ENCODE data around the gene MYH10. TPM values are rescaled to one million over a fixed set of nuclear protein-coding genes. Genes with fewer than 3 reads are reported as not detected.

MYH10 gene
- polyA plus RNA-seq, 6 donors from 2014 or later: 0.35 to 5.0 (median 1.9) TPM; not detected in 1

GRCh38 chr17:8476741-8477140, 153.8 kb downstream of the MYH10 start:
- Mint-ChIP-seq H3K27ac (peak overlapping the region in 1 of 6 donors; percentile 32), H3K36me3 (peaks cover 15 to 31% of the 10 kb centered on the region in 2 donors), H3K4me3 (peak overlapping the region in 1 of 8 donors; percentile 35), H3K9me3 (no peaks in the 10 kb centered on the region), H3K4me1 (peaks cover 0 to 9% (median 4%) of the 10 kb centered on the region in 3 donors), H3K27me3 (no peaks in the 10 kb centered on the region)
- DNase-seq (no peak), ATAC-seq (ENCODE audit: low read depth in 2 of 2) (no peak)

GRCh38 chr17:8475781-8476180, 154.7 kb downstream of the MYH10 start:
- H3K27me3 Mint-ChIP-seq: no peaks in the 10 kb centered on the region
- DNase-seq: no peak
- no peak overlapping the region for H3K27ac Mint-ChIP-seq
- no peak for ATAC-seq (ENCODE audit: low read depth in 2 of 2)
- H3K4me3 Mint-ChIP-seq: no peak overlapping the region
- H3K36me3 Mint-ChIP-seq: peaks cover 15 to 37% of the 10 kb centered on the region in 2 donors
- H3K4me1 Mint-ChIP-seq: peaks cover 4 to 8% (median 4%) of the 10 kb centered on the region in 3 donors
- no peaks in the 10 kb centered on the region for H3K9me3 Mint-ChIP-seq

GRCh38 chr17:8475227-8475626, 155.3 kb downstream of the MYH10 start:
- no peaks in the 10 kb centered on the region for H3K27me3 Mint-ChIP-seq
- no peak overlapping the region for H3K27ac Mint-ChIP-seq
- ATAC-seq (ENCODE audit: low read depth in 2 of 2): no peak
- H3K36me3 Mint-ChIP-seq: peaks cover 15 to 37% of the 10 kb centered on the region in 2 donors
- no peak overlapping the region for H3K4me3 Mint-ChIP-seq
- no peak for DNase-seq
- H3K4me1 Mint-ChIP-seq: peaks cover 4 to 6% (median 4%) of the 10 kb centered on the region in 3 donors
- H3K9me3 Mint-ChIP-seq: no peaks in the 10 kb centered on the region

- Mint-ChIP-seq H3K4me3 (no peak overlapping the region), H3K4me1 (peaks cover 4 to 6% (median 4%) of the 10 kb centered on the region in 3 donors), H3K36me3 (peaks cover 15 to 37% of the 10 kb centered on the region in 2 donors), H3K27ac (no peak overlapping the region), H3K9me3 (no peaks in the 10 kb centered on the region), H3K27me3 (no peaks in the 10 kb centered on the region)
- no peak for ATAC-seq (ENCODE audit: low read depth in 2 of 2)
- no peak for DNase-seq
Observed at GRCh38 chr17:8474826-8475225, 155.7 kb downstream of the MYH10 start.

- H3K27ac Mint-ChIP-seq: peak overlapping the region in 1 of 6 donors; percentile 81
- H3K4me1 Mint-ChIP-seq: peaks cover 4 to 6% (median 4%) of the 10 kb centered on the region in 3 donors
- H3K9me3 Mint-ChIP-seq: no peaks in the 10 kb centered on the region
- no peak for ATAC-seq (ENCODE audit: low read depth in 2 of 2)
- H3K27me3 Mint-ChIP-seq: no peaks in the 10 kb centered on the region
- DNase-seq: no peak
- H3K4me3 Mint-ChIP-seq: no peak overlapping the region
- H3K36me3 Mint-ChIP-seq: peaks cover 15 to 37% of the 10 kb centered on the region in 2 donors
Observed at GRCh38 chr17:8473451-8474192, 156.9 kb downstream of the MYH10 start.

- peaks cover 22 to 45% of the 10 kb centered on the region in 2 donors for H3K36me3 Mint-ChIP-seq
Observed at GRCh38 chr17:8472663-8473062, 157.9 kb downstream of the MYH10 start.

GRCh38 chr17:8470447-8471047, 160.0 kb downstream of the MYH10 start:
- DNase-seq (no peak), ATAC-seq (ENCODE audit: low read depth in 2 of 2) (no peak)
- H3K36me3 Mint-ChIP-seq: peaks cover 21 to 38% of the 10 kb centered on the region in 2 donors
- no peaks in the 10 kb centered on the region for H3K9me3 Mint-ChIP-seq
- peak overlapping the region in 1 of 6 donors; percentile 31 for H3K27ac Mint-ChIP-seq
- H3K4me3 Mint-ChIP-seq: no peak overlapping the region
- peaks cover under 1 to 4% (median 4%) of the 10 kb centered on the region in 3 donors for H3K4me1 Mint-ChIP-seq
- H3K27me3 Mint-ChIP-seq: no peaks in the 10 kb centered on the region

More at GRCh38 chr17:8472663-8473062, 157.9 kb downstream of the MYH10 start:
- H3K9me3 Mint-ChIP-seq: no peaks in the 10 kb centered on the region
- DNase-seq: no peak
- no peak overlapping the region for H3K4me3 Mint-ChIP-seq
- ATAC-seq (ENCODE audit: low read depth in 2 of 2): no peak
- H3K4me1 Mint-ChIP-seq: peaks cover 4 to 8% (median 6%) of the 10 kb centered on the region in 3 donors
- H3K27ac Mint-ChIP-seq: peak overlapping the region in 2 of 6 donors; percentile 7 to 10
- no peaks in the 10 kb centered on the region for H3K27me3 Mint-ChIP-seq

- DNase-seq: no peak
- H3K36me3 Mint-ChIP-seq: peaks cover 17 to 36% of the 10 kb centered on the region in 2 donors
- peaks cover 4% of the 10 kb centered on the region in 3 donors for H3K4me1 Mint-ChIP-seq
- H3K27ac Mint-ChIP-seq: peak overlapping the region in 1 of 6 donors; percentile 78
- ATAC-seq (ENCODE audit: low read depth in 2 of 2): no peak
- no peaks in the 10 kb centered on the region for H3K9me3 Mint-ChIP-seq
- H3K4me3 Mint-ChIP-seq: peak overlapping the region in 1 of 8 donors; percentile 37
- H3K27me3 Mint-ChIP-seq: no peaks in the 10 kb centered on the region
Observed at GRCh38 chr17:8469964-8470363, 160.6 kb downstream of the MYH10 start.

- H3K27me3 Mint-ChIP-seq: no peaks in the 10 kb centered on the region
- H3K9me3 Mint-ChIP-seq: no peaks in the 10 kb centered on the region
- peaks cover 10 to 35% of the 10 kb centered on the region in 2 donors for H3K36me3 Mint-ChIP-seq
- H3K4me3 Mint-ChIP-seq: no peak overlapping the region
- ATAC-seq (ENCODE audit: low read depth in 2 of 2): no peak
- H3K4me1 Mint-ChIP-seq: peaks cover 4 to 11% (median 11%) of the 10 kb centered on the region in 3 donors
- DNase-seq: no peak
- peak overlapping the region in 1 of 6 donors; percentile 28 for H3K27ac Mint-ChIP-seq
Observed at GRCh38 chr17:8468980-8469379, 161.5 kb downstream of the MYH10 start.

- Mint-ChIP-seq H3K36me3 (peaks cover 7 to 33% of the 10 kb centered on the region in 2 donors), H3K27me3 (no peaks in the 10 kb centered on the region), H3K4me3 (no peak overlapping the region), H3K9me3 (no peaks in the 10 kb centered on the region), H3K27ac (peak overlapping the region in 3 of 6 donors; percentile 32 to 59 (median 58)), H3K4me1 (peaks cover 4 to 18% (median 13%) of the 10 kb centered on the region in 3 donors)
- ATAC-seq (ENCODE audit: low read depth in 2 of 2): no peak
- no peak for DNase-seq
Observed at GRCh38 chr17:8468127-8468526, 162.4 kb downstream of the MYH10 start.

GRCh38 chr17:8467527-8467926, 163.0 kb downstream of the MYH10 start:
- H3K4me3 Mint-ChIP-seq: peak overlapping the region in 1 of 8 donors; percentile 52
- H3K27me3 Mint-ChIP-seq: no peaks in the 10 kb centered on the region
- H3K9me3 Mint-ChIP-seq: no peaks in the 10 kb centered on the region
- H3K36me3 Mint-ChIP-seq: peaks cover 7 to 33% of the 10 kb centered on the region in 2 donors
- ATAC-seq (ENCODE audit: low read depth in 2 of 2) (no peak), DNase-seq (no peak)
- H3K27ac Mint-ChIP-seq: no peak overlapping the region
- H3K4me1 Mint-ChIP-seq: peaks cover 4 to 19% (median 13%) of the 10 kb centered on the region in 3 donors

GRCh38 chr17:8466873-8467272, 163.7 kb downstream of the MYH10 start:
- DNase-seq: no peak
- peak overlapping the region in 2 of 6 donors; percentile 72 to 84 for H3K27ac Mint-ChIP-seq
- no peak overlapping the region for H3K4me3 Mint-ChIP-seq
- H3K36me3 Mint-ChIP-seq: peaks cover 7 to 33% of the 10 kb centered on the region in 2 donors
- H3K9me3 Mint-ChIP-seq: no peaks in the 10 kb centered on the region
- H3K27me3 Mint-ChIP-seq: no peaks in the 10 kb centered on the region
- peaks cover 4 to 19% (median 13%) of the 10 kb centered on the region in 3 donors for H3K4me1 Mint-ChIP-seq
- no peak for ATAC-seq (ENCODE audit: low read depth in 2 of 2)

- H3K36me3 Mint-ChIP-seq: peaks cover 11 to 32% of the 10 kb centered on the region in 2 donors
- DNase-seq (no peak), ATAC-seq (ENCODE audit: low read depth in 2 of 2) (no peak)
- peaks cover 3 to 19% (median 16%) of the 10 kb centered on the region in 3 donors for H3K4me1 Mint-ChIP-seq
- H3K27ac Mint-ChIP-seq: no peak overlapping the region
- H3K9me3 Mint-ChIP-seq: no peaks in the 10 kb centered on the region
- no peaks in the 10 kb centered on the region for H3K27me3 Mint-ChIP-seq
- H3K4me3 Mint-ChIP-seq: no peak overlapping the region
Observed at GRCh38 chr17:8466456-8466855, 164.1 kb downstream of the MYH10 start.

GRCh38 chr17:8465759-8466158, 164.8 kb downstream of the MYH10 start:
- ATAC-seq (ENCODE audit: low read depth in 2 of 2): no peak
- Mint-ChIP-seq H3K27ac (no peak overlapping the region), H3K9me3 (no peaks in the 10 kb centered on the region), H3K36me3 (peaks cover 11 to 27% of the 10 kb centered on the region in 2 donors), H3K4me1 (peaks cover 0 to 19% (median 16%) of the 10 kb centered on the region in 3 donors), H3K27me3 (no peaks in the 10 kb centered on the region), H3K4me3 (no peak overlapping the region)
- no peak for DNase-seq
